OCI-LY7 (cell line): ENCODE measurements around the gene COPS4.

Source experiments
- CTCF ChIP-seq: fragments of 200-600 bp; sonication (generic); conservative IDR thresholded peaks from 2 replicates; pipeline ENCODE4 v1.5.1; 2014; ENCODE audit warnings: mild to moderate bottlenecking, antibody characterized with exemption, low read length, moderate library complexity, mixed read lengths
- EZH2phosphoT487 ChIP-seq: fragments of 200-600 bp; sonication (generic); IDR thresholded peaks from 2 replicates; pipeline ENCODE4 v1.6.1; 2018; ENCODE audit warnings: low read depth, borderline replicate concordance, mild to moderate bottlenecking, mixed run types, antibody characterized with exemption, low read length, moderate library complexity, mixed read lengths

- TF ChIP-seq CTCF, result no peak
- no peak for TF ChIP-seq EZH2phosphoT487
Measured at GRCh38 chr4:83083925-83084475, 49.0 kb downstream of the COPS4 start.
